HPDE6-E6E7 (cell line): ENCODE results near the gene COLEC11.
A peak's percentile ranks its signal among the peaks of the same experiment; 100 is the strongest.
"Not testable (repeated sequence)": the region's sequence is repeated elsewhere in the genome, so short reads cannot be mapped to it uniquely, and the experiment has no call there.

ENCODE experiments used
- DNase-seq: peaks from one replicate; pipeline ENCODE4 v3.0.0; 2011; ENCODE audit warnings: missing footprints; ENCODE audit errors: extremely low spot score

COLEC11 gene

DNA sequence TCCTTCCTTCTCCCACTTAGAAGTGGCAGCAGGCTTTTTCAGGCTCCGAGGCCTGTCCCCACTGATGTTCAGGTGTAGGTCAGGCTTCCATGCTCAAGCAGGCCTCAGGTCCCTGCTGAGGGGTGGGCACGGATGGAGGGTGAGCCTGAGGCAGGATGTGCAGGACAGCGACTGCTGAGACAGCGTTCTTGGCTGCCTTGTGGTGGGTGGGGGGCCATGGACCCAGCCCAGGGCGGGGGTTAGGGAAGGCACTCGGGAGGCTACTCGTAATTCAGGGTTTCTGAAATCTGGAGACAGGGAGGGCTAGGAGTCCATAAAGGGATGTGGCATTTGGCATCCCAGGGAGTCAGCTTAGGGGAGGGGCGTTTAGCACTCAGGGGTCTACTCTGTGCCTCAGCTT, 30.3 kb downstream of the COLEC11 start:
- no peak for DNase-seq

- DNase-seq: no peak
Measured at GRCh38 chr2:3626118-3626811, 31.4 kb downstream of the COLEC11 start.

DNA sequence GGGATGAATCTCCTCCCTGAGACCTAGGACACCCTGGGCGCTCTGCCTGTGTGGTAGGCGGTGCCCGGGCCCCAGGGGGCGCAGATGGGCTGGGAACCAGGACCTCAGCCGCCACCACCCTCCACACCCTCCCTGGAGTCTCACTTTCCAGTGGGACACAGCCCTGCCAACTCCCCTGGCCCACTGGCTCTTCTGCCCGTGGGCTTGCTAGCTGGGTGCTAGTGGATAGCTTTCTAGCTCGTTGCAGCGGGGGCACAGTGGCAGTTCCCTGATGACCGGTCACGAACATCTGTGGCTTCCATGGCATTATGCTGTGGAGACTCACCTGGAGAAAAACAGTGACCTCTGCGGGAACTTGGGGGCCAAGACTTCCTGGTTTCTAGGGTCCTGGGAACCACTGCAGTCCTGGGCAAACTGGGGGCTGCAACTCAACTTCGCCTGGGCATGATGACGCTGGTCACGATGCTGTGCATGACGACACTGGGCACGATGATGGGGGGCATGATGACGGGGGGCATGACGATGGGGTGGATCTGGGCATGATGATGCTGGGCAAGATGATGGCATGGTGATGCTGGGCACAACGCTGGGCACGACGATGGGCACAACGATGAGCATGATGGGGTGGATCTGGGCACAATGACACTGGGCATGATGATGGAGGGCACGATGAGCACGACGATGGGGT, 32.0 kb downstream of the COLEC11 start:
- DNase-seq: no peak

DNA sequence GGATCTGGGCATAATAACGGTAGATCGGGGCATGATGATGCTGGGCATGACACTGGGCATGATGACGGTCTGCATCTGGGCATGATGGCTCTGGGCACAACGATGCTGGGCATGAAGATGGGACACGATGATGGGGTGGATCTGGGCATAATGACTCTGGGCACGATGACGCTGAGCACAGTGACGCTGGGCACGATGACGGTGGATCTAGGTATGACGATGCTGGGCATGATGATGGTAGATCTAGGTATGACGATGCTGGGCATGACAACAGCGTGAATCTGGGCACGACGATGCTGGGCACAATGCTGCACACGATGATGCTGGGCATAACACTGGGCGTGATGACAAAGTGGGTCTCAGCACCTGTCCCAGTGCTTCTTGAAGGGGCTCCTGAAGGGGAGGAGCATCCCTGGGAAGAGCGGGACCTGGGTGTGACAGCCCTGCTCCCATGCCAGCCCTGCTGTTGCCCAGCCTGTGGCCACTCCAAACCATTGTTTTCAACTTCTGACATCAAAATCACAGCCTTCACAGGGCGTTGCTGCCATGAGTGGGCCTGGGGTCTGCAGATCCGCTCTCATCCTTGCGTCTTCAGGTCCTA, 32.7 kb downstream of the COLEC11 start:
- no peak for DNase-seq

DNA sequence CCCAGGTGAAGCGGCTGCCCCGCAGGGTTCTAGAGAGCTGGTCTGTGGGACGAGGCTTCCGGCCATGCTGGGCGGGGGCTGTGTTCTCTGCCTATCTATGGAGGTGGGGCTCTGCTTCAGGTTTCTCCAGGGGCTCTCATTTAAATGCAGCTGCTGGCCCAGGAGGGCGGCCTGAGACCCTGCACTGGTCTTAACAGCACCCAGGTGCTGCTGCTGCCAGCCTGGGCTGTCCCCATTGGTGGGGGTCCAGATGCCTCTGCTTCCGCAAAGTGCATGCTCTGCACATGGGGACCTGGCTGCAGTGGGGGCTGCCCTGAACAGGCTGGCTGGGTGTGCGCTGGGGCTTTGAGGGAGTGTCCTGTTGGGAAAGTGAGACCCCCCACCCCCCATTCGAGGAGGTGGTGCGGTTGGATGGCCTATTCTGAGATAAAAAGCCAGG, 33.3 kb downstream of the COLEC11 start:
- DNase-seq: no peak

- no peak for DNase-seq
Measured at GRCh38 chr2:3628800-3629199, 33.9 kb downstream of the COLEC11 start.

GRCh38 chr2:3630631-3631030, 35.7 kb downstream of the COLEC11 start:
- no peak for DNase-seq

- no peak for DNase-seq
Measured at GRCh38 chr2:3631161-3631850, 36.4 kb downstream of the COLEC11 start.

DNA sequence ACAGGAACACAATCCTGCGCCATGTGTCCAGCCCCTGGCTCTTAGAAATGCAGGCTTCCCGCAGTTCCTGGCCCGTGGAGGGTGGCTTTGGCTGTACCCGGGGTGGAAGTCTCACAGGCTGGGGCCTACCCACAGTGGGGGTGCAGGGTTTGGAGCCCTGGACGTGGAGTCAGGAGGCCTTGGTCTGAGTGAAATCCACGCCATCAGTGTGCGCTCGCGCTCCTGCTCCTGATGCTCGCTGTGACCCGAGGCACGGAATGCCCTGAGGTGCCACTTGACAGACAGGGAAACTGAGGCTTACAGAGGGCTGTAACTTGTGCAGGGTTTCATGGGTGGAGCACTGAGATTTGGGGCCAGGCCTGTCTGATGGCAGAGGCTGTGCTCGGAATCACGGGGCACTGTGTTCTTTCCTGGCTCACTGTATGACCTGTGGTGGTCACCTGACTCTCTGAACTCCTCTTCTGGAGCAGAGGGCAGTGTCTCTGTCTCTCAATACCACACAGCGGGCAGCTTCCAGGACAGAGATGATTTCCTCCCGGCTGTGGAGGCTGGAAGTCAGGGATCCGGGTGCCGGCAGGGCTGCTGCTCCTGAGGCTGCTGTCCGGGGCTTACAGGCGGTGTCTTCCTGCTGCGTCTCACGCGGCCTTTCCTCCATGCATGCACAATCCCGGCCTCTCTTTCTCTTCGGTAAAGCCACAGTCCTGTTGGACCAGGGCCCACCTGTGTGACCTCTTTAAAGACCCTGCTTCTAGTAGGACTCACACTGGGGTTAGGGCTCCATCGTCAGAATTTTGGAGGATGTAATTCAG, 37.1 kb downstream of the COLEC11 start:
- DNase-seq: no peak

DNA sequence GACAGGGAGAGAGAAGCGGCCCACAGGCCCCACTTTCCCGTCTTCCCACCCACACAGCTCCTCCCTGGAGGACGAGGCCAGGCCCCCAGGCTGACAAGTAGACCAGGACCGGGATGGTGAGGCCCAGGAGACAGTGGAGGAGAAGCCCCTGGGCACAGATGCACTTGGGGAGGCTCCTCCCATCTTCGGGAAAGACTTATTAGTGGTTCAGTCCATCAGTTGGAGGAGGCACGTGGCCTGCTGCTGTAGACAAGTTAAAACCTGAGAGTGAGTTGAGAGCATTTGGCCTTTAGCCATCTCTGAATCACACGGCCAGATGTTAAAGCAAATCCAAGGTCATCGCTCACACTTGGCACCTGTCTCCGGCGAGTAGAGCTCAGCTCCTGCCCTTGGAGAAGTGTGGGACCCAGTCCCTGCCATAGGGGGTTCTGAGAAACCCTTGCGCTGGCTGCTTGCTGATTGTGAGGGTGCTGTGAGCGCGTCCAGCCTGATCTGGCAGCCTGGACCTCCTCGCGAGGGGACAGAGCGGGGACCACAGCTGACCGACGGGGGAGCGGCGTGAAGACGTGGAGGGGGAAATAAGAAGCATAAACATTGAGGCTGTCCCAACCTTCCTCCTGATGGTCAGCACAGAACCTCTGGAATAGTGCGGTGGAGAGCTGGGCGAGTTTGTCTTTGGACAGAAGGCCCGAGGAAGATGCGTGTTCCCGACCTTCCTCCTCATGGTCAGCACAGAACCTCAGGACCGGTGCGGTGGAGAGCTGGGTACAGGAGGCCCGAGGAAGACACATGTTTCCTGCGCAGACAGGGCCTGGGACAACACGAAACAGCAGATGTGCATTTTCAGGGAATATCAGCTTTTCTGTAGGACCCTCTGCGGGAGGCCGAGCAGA, 38.4 kb downstream of the COLEC11 start:
- DNase-seq: peak; percentile 78

DNA sequence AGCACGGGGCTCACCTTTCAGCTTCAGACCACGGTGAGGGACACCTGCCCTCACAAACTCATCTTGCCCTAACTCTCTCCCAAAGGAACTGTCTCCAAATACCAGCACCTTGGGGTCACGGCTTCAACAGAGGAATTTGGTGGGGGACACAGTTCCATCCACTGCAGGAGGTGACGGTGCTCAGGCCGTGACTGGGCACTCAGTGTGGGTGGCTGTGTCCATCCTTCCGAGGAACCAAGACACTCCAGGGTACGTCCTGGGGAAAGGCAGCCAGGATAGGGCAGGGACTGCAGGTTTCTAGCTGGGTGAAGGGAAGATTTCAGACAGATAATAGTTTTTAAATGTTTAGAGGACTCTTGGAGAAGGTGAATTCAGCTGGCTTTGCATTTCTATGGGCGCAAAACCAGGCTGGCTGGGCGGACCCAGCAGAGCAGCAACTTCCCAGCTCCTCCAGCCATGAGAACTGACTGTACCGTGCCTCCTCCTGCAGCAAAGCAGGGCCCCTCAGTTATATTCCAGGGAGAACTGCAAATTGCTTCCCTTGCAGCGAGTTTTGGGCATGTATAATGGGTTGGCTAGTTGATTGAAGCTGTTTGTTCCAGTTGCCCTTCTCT, 39.2 kb downstream of the COLEC11 start:
- DNase-seq: no peak

DNA sequence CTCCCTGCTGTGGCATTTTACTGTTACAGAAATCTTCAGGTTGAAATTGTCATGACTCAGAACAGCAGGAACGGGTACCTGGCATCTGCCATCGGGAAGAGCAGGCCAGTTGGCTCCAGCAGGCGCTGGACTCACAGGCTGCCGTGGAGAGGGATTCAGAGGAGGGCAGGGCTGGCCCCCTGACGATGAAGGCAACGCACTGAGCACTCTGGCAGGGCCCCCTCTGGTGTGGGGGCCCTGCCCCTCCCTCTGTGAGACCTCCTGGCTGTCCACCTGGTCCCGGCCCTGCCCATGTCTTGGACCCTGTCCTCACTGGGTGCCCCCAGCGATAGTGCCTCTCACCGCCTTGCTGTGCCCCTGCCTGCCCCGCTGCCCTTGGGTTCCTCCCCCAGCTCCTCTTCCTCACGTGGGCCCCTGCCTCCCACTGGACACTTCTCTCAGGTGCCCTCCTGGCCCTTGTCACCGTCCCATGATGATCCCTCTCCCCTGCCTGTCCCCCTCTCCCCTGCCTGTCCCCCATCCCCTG, 39.7 kb downstream of the COLEC11 start:
- DNase-seq: no peak

GRCh38 chr2:3635171-3635974, 40.5 kb downstream of the COLEC11 start:
- no peak for DNase-seq

- DNase-seq: not testable (repeated sequence)
Measured at GRCh38 chr2:3635975-3636327, 41.0 kb downstream of the COLEC11 start.

DNA sequence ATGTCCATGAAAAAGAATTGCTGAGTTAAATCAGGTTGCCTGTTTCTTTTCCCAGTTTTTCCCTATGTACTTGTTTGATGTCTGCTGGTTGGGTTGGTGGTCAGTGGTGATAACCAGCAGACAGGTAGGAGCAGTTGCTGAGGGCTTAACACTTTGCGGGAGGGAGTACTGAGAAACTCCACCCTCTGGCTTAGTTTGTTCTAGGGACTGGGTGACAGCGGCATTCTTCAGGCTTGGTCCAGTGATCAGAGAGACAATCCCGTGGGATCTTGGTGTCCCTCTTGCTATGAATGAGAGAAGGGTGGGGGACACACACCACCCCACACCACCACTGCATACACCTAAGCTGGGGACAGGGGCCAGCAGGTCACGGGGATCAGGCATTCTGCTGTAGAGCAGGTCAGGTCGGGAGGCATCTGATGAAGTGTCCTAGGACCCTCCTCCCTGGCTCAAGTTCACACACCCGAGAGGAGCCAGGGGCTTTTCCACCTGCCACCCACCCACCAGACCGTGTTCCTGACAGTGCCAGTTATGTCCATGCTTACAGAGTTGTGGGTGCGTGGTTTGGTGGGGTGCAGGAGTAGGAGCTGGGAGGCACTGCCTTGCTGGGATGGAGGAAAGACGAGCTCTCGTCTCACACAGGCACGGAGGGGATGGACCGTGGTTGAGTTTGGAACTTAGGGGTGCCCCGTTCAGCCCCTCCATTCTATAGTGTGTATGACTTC, 41.8 kb downstream of the COLEC11 start:
- DNase-seq: no peak

GRCh38 chr2:3637311-3637675, 42.4 kb downstream of the COLEC11 start:
- DNase-seq: no peak

DNA sequence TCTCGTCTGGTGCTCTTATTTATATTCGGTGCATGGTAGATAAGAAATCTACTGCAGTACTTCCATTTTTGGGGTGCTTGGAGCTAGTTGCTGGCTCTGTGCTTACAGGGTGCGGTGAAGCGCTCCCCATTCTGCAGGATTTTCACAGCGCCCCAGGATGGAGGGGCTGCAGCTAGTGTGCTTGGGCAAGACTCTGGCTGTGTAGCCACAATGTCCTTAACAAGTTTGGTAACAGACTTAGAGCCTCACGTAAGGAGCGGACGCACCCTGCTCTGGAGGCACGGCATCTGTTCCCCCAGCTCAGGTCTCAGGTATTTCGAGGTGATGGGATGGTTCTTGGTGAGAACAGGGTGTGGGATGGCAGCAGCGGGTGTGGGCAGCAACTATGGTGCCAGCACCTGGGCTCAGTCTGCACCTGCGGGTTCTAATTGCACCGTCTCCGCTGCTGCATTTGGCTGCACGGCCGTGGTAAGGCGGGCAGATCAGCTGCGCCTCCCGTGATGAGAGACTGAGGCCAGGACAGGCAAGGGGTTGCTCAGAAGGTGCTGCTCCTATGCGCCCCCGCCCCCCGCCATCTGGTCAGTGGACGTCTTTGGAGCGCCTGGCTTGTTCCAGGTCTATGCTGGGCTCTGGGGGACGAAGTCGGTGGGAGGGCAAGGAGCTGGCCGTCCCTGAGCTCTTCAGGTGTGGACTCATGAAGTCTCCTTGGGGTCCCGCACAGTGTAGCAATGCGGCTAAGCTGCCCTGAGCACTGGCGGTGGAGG, 43.0 kb downstream of the COLEC11 start:
- DNase-seq: no peak

DNA sequence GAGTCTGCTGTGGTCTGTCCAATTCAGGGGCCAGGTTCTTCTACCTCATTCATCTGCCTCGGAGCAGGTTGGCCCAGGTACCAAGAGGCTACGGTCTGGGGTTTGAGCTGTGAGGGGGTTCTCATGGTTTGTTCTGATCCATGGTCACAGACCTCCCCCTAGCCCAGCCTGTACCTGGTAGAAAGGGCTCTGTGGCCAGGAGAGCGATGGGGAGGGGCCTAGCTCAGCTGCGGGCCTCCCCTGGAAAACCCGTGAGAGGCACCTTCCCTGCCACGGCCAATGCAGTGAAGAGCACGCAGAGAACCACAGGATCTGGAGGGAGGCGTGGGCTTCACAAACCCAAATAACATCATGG, 43.5 kb downstream of the COLEC11 start:
- no peak for DNase-seq
